GM18907 (cell line): ENCODE measurements around the gene PSMD10.

Experiments
- ATAC-seq: cut with Tn5 transposase; IDR thresholded peaks from one replicate; pipeline ENCODE4 v1.9.1; 2021; ENCODE audit warnings: mild to moderate bottlenecking, moderate library complexity; ENCODE audit not compliant: unreplicated experiment

PSMD10 gene

DNA sequence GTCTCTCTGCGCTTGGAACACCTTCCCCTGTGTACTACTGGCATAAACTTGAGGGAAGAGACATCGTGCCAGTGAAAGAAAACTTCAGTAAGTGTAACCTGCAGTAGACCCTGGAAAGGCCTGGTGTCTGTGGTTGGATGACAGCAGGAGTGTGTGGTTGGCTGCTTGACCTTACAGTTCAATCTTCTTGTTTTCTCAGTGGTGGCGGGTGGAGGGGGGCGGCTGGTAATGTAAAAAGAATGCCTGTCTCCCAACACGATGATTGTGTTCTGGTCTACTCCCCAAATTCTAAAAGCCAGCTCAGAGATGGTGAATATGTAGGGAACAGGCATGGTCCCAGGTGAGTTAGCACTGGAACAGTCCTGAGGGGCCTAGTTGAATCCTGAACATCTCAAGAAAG is 18.6 kb downstream of the PSMD10 start:
- no peak for ATAC-seq

DNA sequence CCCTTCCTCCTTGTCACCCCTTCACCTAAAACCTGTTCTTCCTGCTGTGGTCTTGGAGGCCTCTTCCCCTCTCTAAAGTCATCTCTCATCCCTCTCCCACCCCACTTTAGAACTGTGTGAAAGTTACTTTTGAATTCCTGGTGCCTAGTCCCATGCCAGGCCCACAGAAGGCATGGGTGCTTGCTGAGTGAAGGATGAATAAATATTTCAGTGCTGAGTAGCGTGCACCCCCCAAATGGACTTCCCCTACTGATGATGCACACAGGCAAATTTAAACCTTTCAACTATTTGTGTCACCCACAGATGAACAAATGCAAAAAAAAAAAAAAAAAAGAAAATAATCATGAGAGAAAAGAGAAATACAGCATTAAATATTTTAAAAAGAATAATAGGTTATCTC is 19.8 kb downstream of the PSMD10 start:
- ATAC-seq, result no peak

DNA sequence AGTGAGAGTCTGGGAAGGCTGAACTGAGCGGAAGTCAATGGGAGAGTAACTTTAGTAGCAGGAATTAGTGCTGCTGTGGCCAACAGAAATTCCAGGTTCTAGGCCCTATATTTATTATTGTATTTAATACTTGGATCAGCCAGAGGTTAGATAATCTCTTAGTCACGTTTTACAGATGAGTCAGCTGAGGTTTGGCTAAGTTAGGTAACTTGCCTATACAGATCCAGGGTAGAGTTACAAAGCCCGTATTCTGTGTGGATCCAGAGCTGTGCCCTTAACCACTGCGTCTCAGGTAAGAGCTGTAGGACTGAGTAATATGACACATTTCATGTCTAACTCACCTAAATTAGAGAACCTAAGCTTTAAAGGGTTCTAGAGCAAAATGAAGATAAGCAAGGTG is 20.5 kb downstream of the PSMD10 start:
- no peak for ATAC-seq

DNA sequence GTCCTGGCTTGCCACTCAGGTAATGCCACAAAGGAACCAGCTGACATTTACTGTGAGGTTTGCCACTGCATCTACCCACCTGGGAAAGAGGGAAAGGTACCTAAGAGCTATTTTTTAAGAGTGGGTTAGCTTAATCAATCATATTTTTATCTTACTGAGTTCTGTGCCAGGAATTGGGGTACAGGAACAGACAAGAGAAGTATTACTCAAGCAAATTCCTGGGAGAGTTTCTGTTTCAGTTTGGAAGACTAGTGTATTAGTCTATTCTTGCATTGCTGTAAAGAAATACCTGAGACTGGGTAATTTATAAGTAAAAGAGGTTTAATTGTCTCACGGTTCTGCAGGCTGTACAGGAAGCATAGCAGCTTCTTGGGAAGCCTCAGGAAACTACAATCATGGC is 23.2 kb downstream of the PSMD10 start:
- no peak for ATAC-seq

DNA sequence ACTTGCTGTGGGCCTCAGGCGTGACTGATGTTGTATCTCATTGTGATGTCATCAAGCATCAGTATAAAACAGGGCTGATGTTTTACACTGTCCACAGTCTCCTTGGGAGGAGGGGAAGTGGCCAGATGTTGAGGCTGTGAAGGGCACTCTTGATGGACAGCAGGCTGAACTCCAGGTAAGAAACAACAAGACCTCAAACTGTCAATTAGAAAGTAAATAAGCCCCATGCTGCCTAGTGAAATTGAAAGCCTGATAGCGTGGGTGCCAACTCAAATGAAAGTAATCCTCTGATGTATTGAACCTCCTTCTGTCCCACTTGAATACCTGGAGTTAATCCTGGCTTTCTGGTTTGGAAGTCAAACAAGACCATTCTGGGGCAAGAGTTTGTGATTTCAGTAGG is 26.7 kb downstream of the PSMD10 start:
- ATAC-seq, result no peak

DNA sequence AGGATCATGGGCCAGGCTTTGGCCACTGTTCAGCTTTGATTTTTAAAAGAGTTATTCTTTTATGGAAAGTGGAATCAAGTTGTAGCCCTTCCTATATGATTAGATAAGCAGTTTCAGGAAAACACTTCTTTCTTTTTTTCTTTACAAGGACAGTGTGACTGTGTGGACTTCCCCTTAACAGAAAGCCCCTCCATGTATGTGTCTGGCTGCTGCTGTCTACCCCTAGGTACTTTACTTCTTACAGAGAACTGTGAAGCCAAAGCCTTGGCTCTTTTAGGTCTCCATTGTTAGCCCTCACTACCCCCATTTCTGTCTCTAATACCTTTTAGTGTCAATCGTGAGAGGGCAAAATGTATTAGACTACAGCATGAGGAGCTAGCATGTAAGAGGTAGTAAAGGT is 27.3 kb downstream of the PSMD10 start:
- ATAC-seq, result no peak

DNA sequence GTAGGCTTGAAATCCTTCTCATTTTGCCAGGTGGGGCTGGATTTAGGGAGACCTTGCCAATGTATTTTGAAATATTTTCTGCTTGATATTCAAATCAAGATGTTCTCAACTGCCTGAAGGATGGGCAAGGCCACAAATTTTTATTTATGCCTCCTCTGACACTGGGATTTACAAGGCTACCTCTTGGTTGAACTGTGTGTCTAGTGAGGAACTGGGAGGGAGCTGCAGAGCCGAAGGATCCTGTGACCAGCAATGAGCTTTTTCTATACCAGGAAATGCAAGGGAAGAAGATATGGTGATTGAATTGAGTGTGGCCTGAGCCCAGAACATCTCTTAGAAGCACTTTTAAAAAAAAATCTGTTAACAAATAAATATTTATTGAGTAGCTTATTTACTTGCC is 31.5 kb downstream of the PSMD10 start:
- ATAC-seq, result no peak

DNA sequence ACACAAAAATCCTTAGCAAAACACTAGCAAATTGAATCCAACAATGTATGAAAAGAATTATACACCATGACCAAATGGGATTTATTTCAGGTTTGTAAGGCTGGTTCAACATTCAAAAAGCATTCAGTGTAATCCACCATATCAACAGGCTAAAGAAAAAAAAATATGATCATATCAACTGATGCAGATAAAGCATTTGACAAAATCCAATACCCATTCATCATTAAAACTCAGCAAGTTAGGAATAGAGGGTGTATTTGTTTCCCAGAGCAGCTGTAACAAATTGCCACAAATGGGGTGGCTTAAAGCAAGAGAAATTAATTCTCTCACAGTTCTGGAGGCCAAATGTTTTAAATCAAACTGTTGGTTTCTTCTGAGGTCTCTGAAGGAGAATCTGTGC is 35.8 kb downstream of the PSMD10 start:
- ATAC-seq, result no peak

DNA sequence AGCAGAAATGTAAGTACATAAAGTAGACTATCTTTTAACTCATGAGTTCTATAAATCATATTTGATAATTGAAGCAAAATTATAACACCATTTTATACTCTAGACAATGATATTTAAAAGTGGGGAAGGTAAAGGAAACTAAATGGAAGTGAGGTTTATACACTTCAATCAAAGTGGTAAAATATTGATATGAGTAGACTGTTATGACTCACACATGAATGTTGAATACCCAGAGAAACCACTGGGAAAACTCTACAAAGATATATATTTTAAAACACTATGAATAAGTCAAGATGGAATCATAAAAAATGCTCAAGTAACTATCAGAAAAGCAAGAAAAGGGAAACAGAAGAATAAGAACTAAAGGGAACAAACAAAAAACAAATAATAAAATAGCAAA is 38.1 kb downstream of the PSMD10 start:
- no peak for ATAC-seq

DNA sequence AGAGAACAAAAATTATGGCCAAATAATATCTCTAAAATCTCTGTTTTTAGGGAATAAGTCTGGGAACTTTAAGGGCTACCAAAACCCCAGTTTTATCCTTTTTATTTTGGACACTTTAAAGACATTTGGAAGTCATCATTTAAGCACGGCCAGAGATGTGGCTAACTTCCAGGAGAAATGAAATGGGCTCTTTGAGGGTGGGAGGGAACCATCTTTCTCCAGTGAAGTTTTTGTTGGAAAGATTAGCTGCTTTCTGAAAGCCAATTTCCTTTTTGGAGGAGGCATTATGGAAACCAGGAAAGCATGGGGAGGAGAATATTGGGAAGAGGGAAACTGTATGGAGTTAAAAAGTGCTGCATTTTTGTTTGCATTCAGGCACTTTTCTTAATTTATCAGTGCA is 41.7 kb downstream of the PSMD10 start:
- no peak for ATAC-seq

DNA sequence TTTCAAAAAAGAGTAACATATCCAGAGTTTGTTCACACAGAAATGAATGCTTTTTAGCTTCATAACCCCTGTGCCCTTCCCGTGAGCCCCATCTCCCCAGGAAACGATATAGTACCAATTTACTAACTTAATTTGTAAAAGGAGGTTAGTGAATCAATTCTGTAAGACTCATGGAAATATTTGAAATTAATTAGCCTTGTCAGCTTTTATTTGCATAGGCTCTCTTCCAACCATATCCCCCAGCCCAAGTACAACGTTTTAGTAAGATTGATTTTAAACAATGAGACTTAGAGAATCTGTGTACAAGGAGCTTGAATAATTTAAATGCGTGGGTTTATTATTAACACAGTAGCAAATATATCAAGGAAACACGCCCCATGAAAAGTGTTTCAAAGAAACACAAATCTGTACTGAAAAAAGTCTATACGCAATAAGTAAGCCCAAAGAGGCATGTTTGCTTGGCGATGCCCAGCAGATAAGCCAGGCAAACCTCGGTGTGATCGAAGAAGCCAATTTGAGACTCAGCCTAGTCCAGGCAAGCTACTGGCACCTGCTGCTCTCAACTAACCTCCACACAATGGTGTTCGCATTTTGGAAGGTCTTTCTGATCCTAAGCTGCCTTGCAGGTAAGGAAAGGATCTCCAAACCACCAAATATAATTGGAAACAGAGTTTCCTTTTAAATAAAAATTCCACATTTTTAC is 46.6 kb downstream of the PSMD10 start, which contains the start of gene VSIG1:
TSS of gene VSIG1 (plus strand) at position 512 of the 703 bp plus-strand sequence. CDS start at position 578, 66 bp downstream.
- no peak for ATAC-seq

DNA sequence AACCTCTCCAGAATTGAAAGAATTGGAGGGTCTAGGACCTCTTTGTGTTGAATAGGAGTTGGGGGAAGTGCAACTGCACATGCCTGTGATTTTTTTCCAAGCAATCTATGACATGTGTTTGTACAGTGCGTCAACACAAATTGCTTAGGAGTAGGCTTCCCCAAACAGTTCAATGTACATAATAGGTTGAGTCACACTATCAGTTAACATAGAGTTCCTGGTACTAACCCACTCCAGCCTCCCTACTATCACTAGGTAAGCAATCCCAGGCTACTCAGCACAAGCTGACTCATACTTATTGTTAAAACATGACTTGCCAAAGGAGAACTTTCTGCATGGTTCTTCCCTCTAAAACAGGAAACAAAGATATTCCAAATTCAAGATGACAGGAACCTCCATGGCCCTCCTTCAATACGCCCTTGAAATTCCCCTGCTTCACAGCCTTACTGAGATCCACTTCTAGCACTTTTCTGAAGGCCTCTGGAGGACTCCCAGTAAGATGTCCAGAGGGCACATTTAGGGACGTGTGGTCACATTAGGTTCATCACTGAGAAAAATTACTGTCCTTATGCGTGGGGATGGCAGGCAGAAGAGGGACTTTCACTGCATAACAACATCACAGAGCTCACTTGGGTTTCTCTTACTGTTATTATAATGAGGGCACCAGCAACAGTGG is 54.9 kb downstream of the PSMD10 start:
- no peak for ATAC-seq

DNA sequence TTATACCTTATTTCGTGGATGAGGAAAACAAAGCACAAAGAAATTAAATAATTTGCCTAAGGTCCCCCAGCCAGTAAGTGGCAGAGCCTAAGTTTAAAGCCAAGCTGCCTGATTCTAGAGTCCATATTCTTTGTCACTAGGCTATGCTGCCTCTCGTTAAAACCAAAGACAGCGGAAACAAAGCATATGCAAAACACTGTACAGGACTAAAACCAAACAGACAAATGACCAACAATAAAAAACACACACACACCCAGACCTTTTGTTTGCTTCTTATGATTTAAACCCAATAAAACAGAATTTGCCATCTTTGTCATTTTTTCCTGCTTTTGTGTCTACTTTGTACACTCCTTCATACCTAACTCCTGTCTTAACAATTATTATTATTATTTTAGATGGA is 56.6 kb downstream of the PSMD10 start:
- no peak for ATAC-seq
